Measurements from ENCODE around the gene SPRY4. TPM values are rescaled to one million over a fixed set of nuclear protein-coding genes. Genes with fewer than 3 reads are reported as not detected.
A peak's percentile ranks its signal among the peaks of the same experiment; 100 is the strongest.
"Not testable (repeated sequence)": the region's sequence is repeated elsewhere in the genome, so short reads cannot be mapped to it uniquely, and the experiment has no call there.

Gene SPRY4
- total RNA-seq, 1 donor from 2014 or later: 15.6 TPM

- DNase-seq: no peak
Measured at GRCh38 chr5:142314109-142314508, 10.7 kb downstream of the SPRY4 start.

- peak; percentile 77 for DNase-seq
Measured at GRCh38 chr5:142313682-142314081, 11.1 kb downstream of the SPRY4 start.

GRCh38 chr5:142313275-142313674 lies 11.5 kb downstream of the SPRY4 start:
- DNase-seq: no peak

GRCh38 chr5:142312399-142312798 lies 12.4 kb downstream of the SPRY4 start:
- no peak for DNase-seq

- DNase-seq: no peak
Measured at GRCh38 chr5:142311725-142312124, 13.1 kb downstream of the SPRY4 start.

GRCh38 chr5:142310803-142311202 lies 14.0 kb downstream of the SPRY4 start:
- DNase-seq: no peak

- DNase-seq: no peak
Measured at GRCh38 chr5:142309747-142310318, 15.0 kb downstream of the SPRY4 start.

GRCh38 chr5:142308358-142308757 lies 16.5 kb downstream of the SPRY4 start:
- DNase-seq: no peak

GRCh38 chr5:142307146-142307890 lies 17.5 kb downstream of the SPRY4 start:
- DNase-seq: no peak

- DNase-seq: no peak
Measured at GRCh38 chr5:142306077-142306502, 18.7 kb downstream of the SPRY4 start.

- DNase-seq: no peak
Measured at GRCh38 chr5:142305211-142305610, 19.6 kb downstream of the SPRY4 start.

- no peak for DNase-seq
Measured at GRCh38 chr5:142304013-142304701, 20.7 kb downstream of the SPRY4 start.

- no peak for DNase-seq
Measured at GRCh38 chr5:142303565-142303964, 21.3 kb downstream of the SPRY4 start.

- no peak for DNase-seq
Measured at GRCh38 chr5:142301540-142301939, 23.3 kb downstream of the SPRY4 start.

GRCh38 chr5:142300677-142301076 lies 24.1 kb downstream of the SPRY4 start:
- no peak for DNase-seq

GRCh38 chr5:142298789-142299188 lies 26.0 kb downstream of the SPRY4 start:
- no peak for DNase-seq

GRCh38 chr5:142297786-142298185 lies 27.0 kb downstream of the SPRY4 start:
- not testable (repeated sequence) for DNase-seq

- DNase-seq: peak; percentile 81
Measured at GRCh38 chr5:142296914-142297417, 27.9 kb downstream of the SPRY4 start.

GRCh38 chr5:142295960-142296860 lies 28.6 kb downstream of the SPRY4 start:
- DNase-seq: no peak

GRCh38 chr5:142295084-142295758 lies 29.6 kb downstream of the SPRY4 start:
- DNase-seq: no peak

GRCh38 chr5:142293486-142293885 lies 31.3 kb downstream of the SPRY4 start:
- DNase-seq: no peak

GRCh38 chr5:142292808-142293207 lies 32.0 kb downstream of the SPRY4 start:
- DNase-seq: no peak

Data from tongue (tissue), 2 donors.